ENCODE results near the gene CUL4A.
"Not testable (repeated sequence)": the region's sequence is repeated elsewhere in the genome, so short reads cannot be mapped to it uniquely, and the experiment has no call there.

Gene CUL4A

DNA sequence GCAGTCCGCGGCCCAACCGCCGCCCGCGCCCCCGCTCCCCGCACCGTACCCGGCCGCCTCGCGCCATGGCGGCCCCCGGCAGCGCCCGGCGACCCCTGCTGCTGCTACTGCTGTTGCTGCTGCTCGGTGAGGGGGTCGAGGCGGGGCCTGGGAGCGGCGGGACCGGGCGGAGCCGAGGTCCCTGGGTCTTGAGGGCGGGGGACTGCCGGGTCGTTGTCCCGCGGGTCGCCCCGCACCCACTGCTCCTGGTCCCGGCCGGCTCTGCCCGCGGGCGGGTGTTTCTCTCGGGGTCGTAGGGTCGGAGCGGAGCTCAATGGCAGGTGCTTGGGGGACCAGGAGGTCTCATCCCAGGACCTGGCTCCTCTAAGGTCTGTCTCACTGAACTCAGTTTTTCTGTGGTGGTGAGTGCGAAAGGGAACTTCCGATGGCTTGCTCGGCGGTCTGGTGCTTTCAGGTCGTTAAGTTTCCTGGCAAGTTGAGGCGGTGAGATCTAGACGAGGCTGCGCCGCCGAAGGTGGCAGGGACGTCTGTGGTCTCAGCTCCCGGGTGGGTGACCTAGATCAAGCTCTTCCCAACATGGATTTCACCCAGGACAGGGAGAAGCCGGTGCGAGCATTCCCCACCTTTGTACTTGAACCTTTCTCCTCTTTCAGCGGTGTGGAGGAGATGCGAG is 88.1 kb downstream of the CUL4A start:
- DNase-seq, result no peak

DNA sequence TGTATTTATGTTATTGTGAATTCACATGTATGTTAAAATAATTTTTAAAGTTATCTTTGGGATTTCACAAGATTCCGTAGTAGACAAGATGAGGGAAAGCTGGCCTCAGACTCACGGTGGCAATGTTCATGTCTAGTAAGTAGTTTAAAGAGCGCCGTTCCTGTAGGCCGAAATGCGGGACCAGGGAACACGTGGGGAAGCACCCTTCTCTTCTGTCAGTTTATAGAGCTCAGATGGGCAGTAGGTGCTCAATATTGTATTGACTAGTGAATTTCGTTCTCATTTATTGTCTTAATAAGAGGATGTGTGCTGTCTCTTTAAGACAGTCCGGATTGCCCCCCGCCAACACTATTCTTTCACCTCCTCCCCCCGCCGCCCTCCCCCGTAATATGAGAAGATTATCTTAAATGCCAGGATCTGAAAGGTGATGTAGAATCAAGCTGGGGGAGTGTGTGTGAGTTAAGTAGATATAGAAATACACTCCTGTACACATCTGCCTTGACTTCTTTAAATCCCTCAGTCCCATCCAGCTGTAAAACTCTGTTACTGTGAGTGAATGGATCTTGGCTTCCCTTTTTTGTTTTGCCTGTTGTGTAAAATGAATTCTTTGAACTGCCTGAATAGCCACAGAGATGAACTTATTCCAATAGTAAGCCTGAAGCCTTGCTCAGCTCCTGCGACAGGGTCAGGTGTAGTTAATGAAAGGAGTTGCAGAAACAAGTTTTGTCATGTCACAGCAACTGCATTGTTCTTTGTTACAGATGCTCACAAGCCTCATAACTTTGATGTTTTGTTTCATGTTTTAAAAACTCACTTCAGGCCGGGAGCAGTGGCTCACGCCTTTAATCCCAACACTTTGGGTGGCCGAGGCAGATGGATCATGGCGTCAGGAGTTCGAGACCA is 88.9 kb downstream of the CUL4A start:
- no peak for DNase-seq

DNA sequence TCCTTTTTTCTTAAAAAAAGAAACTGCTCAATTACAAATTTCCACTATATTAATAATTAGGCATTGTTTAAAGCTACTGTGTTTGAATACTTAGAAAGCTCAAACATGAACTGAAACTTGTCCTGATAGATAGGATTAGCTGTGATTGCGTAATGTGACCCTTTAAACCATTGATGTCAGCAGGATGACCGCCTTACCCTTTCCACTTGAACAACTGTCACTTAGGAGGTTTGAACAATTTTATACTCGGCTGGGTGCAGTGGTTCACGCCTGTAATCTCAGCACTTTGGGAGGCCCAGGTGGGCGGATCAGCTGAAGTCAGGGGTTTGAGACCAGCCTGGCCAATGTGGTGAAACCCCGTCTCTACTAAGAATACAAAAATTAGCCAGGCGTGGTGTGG is 90.5 kb downstream of the CUL4A start:
- no peak for DNase-seq

DNA sequence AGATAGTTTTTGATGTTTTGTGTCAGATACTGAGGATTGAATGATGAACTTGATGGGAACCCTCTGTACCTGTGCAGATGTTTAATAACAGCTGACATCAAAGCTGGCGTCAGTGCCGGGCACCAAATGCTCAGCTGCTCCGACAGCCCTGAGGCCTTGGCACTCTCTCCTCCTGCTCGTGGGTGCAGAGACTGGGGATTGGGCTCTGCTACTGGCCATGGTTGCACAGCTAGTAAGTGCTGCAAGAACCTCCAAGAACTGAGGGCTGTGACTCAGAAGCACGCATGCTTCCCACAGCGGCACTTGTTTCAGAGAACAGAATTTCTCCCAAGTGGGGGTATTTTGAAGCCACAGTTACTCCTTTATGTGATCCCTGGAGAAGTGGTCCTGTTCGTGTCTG is 93.6 kb downstream of the CUL4A start:
- DNase-seq, result no peak

DNA sequence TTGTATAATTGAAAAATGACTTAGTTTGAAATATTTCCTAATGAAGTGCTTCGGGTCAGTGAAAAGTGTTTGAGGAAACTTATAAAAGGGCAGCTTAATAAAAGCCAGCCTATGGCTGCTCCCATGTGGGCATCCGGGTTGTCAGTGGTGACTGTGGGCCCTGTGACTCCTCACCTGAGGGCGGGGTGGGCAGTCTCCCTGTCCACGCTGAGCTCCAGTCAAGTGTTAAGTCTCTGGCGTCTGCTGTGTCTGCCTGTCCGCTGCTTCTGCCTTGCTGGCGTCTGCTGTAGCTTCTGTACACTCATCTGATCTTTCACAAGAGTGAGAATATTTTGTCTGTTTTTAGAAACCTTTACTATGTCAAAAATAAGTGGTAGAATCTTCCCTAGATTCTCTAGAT is 94.7 kb downstream of the CUL4A start:
- no peak for DNase-seq

DNA sequence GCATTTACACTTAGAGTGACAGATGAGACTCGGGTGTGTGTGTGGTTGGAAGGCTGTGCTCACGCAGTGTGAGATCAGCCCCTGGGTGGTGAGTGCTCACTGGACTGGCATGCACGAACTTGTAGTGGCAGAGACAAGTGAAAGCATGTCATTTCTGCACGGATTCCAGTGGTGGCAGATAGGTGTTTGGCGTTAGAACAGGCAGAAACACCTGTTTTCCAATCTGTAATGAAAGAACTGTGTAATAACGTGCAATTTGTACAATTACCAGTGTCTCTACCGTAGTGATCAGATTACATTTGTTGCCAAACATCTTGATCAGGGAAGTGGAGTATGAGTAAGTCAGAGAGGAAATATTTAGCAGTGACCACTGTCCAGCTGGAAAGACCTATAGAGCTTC is 95.8 kb downstream of the CUL4A start:
- no peak for DNase-seq

DNA sequence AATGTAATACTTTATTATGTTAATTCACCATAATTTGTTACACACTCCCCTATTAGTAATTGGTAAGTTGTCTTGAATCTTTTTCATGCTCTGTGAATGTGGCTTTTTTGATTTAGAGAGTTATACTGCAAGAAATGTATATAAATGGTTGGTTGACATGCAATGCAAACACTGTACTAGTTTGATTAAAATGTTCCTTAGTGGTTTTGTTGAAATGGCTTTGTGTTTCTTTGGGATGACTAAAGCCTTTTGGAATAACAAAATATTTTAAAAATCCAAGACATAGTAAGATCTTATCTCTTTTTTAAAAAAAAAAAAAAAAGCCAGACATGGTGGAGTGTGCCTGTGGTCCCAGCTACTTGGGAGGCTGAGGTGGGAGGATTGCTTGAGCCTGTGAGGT is 98.1 kb downstream of the CUL4A start:
- DNase-seq, result no peak

DNA sequence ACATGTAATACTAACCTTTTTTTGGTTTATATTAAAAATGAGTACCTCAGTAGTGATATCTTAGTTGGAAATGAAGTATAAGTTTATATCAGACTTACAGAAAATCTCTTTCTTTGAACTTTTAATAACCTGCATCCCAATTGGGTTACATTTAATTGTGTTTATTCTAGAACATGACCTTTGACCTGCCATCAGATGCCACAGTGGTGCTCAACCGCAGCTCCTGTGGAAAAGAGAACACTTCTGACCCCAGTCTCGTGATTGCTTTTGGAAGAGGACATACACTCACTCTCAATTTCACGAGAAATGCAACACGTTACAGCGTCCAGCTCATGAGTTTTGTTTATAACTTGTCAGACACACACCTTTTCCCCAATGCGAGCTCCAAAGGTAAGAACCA is 100.1 kb downstream of the CUL4A start:
- DNase-seq, result no peak

DNA sequence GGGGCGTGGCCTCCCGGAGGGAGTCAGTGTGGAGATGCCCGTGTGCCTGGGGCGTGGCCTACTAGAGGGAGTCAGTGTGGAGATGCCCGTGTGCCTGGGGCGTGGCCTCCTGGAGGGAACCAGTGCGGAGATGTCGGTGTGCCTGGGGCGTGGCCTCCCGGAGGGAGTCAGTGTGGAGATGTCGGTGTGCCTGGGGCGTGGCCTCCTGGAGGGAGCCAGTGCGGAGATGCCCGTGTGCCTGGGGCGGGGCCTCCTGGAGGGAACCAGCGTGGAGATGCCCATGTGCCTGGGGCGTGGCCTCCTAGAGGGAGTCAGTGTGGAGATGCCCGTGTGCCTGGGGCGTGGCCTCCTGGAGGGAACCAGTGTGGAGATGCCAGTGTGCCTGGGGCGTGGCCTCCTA is 104.7 kb downstream of the CUL4A start:
- not testable (repeated sequence) for DNase-seq

DNA sequence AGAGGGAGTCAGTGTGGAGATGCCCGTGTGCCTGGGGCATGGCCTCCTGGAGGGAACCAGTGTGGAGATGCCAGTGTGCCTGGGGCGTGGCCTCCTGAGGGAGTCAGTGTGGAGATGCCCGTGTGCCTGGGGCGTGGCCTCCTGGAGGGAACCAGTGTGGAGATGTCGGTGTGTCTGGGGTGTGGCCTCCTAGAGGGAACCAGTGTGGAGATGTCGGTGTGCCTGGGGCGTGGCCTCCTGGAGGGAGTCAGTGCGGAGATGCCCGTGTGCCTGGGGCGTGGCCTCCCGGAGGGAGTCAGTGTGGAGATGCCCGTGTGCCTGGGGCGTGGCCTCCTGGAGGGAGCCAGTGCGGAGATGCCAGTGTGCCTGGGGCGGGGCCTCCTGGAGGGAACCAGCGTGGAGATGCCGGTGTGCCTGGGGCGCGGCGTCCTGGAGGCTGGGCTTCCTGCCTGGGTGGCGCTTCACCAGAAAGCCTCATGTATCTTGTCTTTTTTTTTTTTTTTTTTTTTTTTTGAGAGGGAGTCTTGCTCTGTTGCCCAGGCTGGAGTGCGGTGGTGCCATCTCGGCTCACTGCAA is 105.6 kb downstream of the CUL4A start:
- not testable (repeated sequence) for DNase-seq

DNA sequence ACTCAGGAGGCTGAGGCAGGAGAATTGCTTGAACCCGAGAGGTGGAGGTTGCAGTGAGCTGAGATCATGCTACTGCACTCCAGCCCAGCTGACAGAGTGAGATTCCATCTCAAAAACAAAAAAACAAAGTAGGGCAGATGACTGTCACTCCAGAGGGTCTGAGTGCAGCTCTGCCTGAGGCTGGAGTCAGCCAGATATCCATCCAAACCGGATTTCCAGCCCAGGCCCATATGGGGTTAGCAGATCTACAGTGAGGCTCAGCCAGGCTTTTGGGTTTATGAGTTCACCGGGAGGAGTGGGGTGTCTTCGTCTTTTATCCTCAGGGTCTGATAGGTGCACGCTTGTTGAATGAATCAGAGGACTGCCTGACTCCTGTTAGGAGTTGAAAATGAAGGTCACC is 106.6 kb downstream of the CUL4A start:
- no peak for DNase-seq

Measured in DMS79 treated with DMSO at 0.1 percent for 48 hours (cell line).